Endothelial cell of umbilical vein (primary cell): ENCODE results near the gene FMN1. TPM values are rescaled to one million over a fixed set of nuclear protein-coding genes. Genes with fewer than 3 reads are reported as not detected.

Experiments used
- BruUV-seq: library from RNA; stranded (reverse); fragments of 400-500 nt; replicated peaks from 2 replicates; lab custom pipeline; 2021; lab: Mats Ljungman, UMichigan
- CTCF ChIA-PET: fragments of 300-600, 350-600 bp; sonication (Branson Sonifier 250); formaldehyde crosslinking; loops from one replicate; lab custom pipeline; 2021; ENCODE audit warnings: antibody characterized with exemption, inconsistent platforms; lab: Charles Lee
- POLR2A ChIA-PET: fragments of 300-600, 350-600 bp; sonication (Branson Sonifier 250); formaldehyde crosslinking; loops from one replicate; lab custom pipeline; 2021; ENCODE audit warnings: antibody characterized with exemption, inconsistent platforms; lab: Charles Lee
- DNase-seq: peaks from one replicate; pipeline ENCODE4 v3.0.0-alpha.2; 2011; ENCODE audit warnings: low read depth, low spot score
- FAIRE-seq: peaks from 2 replicates; lab custom pipeline; 2011; peaks lifted over from hg19 to GRCh38; lab: Jason Lieb, UNC
- H2AFZ ChIP-seq: 2 replicates; pipeline ENCODE4 v1.6.0; 2012; ENCODE audit warnings: low read depth, low read length, control low read depth, inconsistent platforms
- H3K27ac ChIP-seq: 2 replicates; pipeline ENCODE4 v1.5.1; 2011; ENCODE audit warnings: low read depth, mild to moderate bottlenecking, control low read depth, low read length, moderate library complexity; ENCODE audit not compliant: insufficient read depth
- H3K27me3 ChIP-seq, 2 experiments: 2 replicates each; pipeline versions ENCODE4 v1.6.0 to v1.6.1; 2011; ENCODE audit warnings: low read length in 2 of 2, mixed read lengths in 1 of 2; ENCODE audit not compliant: control insufficient read depth in 2 of 2, insufficient read depth in 2 of 2
- H3K36me3 ChIP-seq, 2 experiments: 2 replicates in 1 of 2; 3 replicates in 1 of 2; pipeline ENCODE4 v1.5.1; 2011; ENCODE audit warnings: low read length in 2 of 2, mild to moderate bottlenecking in 1 of 2, moderate library complexity in 1 of 2; ENCODE audit not compliant: control insufficient read depth in 2 of 2, insufficient read depth in 2 of 2; ENCODE audit errors: extremely low read depth in 1 of 2
- H3K4me1 ChIP-seq: 3 replicates; pipeline ENCODE4 v1.5.1; 2011; ENCODE audit warnings: mild to moderate bottlenecking, low read length; ENCODE audit not compliant: control insufficient read depth, insufficient read depth; ENCODE audit errors: extremely low read depth
- H3K4me2 ChIP-seq: 2 replicates; pipeline ENCODE4 v1.6.1; 2011; ENCODE audit warnings: low read length, control low read depth, mixed read lengths; ENCODE audit not compliant: insufficient read depth
- H3K4me3 ChIP-seq, 3 experiments: fragments of 200-600 bp in 1 of 3; sonication (generic), shearing (Covaris generic) in 1 of 3; replicated peaks in 1 of 3; 2 replicates each; pipeline ENCODE4 v1.5.1; 2011 to 2016; ENCODE audit warnings: control low read depth in 3 of 3, low read length in 3 of 3, mild to moderate bottlenecking in 2 of 3, inconsistent platforms in 1 of 3, low read depth in 1 of 3, moderate library complexity in 1 of 3; ENCODE audit not compliant: insufficient read depth in 1 of 3
- H3K79me2 ChIP-seq: 2 replicates; pipeline ENCODE4 v1.6.0; 2012; ENCODE audit warnings: low read length, inconsistent platforms; ENCODE audit not compliant: control insufficient read depth, insufficient read depth
- H3K9ac ChIP-seq: replicated peaks from 2 replicates; pipeline ENCODE3; 2011; ENCODE audit warnings: low read length, control low read depth; ENCODE audit not compliant: insufficient read depth; ENCODE audit errors: extremely low read depth
- H3K9me1 ChIP-seq: replicated peaks from 3 replicates; pipeline ENCODE4 v1.6.0; 2011; ENCODE audit warnings: mild to moderate bottlenecking, low read length; ENCODE audit not compliant: control insufficient read depth, insufficient read depth; ENCODE audit errors: extremely low read depth
- H3K9me3 ChIP-seq: replicated peaks from 2 replicates; pipeline ENCODE4 v1.5.1; 2012; ENCODE audit warnings: low read length, inconsistent platforms; ENCODE audit not compliant: control insufficient read depth, insufficient read depth
- H4K20me1 ChIP-seq: replicated peaks from 2 replicates; pipeline ENCODE3; 2011; ENCODE audit warnings: mild to moderate bottlenecking, low read length; ENCODE audit not compliant: control insufficient read depth, insufficient read depth; ENCODE audit errors: extremely low read depth
- CTCF ChIP-seq, 2 donors: IDR thresholded peaks; 1 replicate in 1 of 2; 2 replicates in 1 of 2; pipeline ENCODE4 v1.5.1; 2011; ENCODE audit warnings: low read length in 2 of 2, mild to moderate bottlenecking in 2 of 2, moderate library complexity in 2 of 2, control low read depth in 1 of 2, inconsistent platforms in 1 of 2, low read depth in 1 of 2; ENCODE audit not compliant: insufficient read depth in 1 of 2; ENCODE audit errors: extremely low read depth in 1 of 2
- FOS ChIP-seq: IDR thresholded peaks from 2 replicates; pipeline ENCODE4 v1.6.1; 2011; ENCODE audit warnings: mild to moderate bottlenecking, low read length, moderate library complexity, borderline replicate concordance; ENCODE audit not compliant: insufficient read depth
- GATA2 ChIP-seq: IDR thresholded peaks from 2 replicates; pipeline ENCODE4 v1.7.0; 2011; ENCODE audit warnings: low read depth, mild to moderate bottlenecking, moderate library complexity, mixed read lengths, low read length; ENCODE audit not compliant: insufficient read length, insufficient read depth
- MAX ChIP-seq: IDR thresholded peaks from 2 replicates; pipeline ENCODE4 v1.6.1; 2011; ENCODE audit not compliant: insufficient read depth, insufficient read length
- MYC ChIP-seq: IDR thresholded peaks from one replicate; pipeline ENCODE4 v1.6.1; 2011; ENCODE audit warnings: mild to moderate bottlenecking, low read depth, low read length
- POLR2A ChIP-seq: IDR thresholded peaks from 2 replicates; pipeline ENCODE4 v1.6.1; 2012; ENCODE audit warnings: low read depth, mild to moderate bottlenecking, control low read depth, low read length
- dilution Hi-C: fragments of 300-500 bp; cut with MboI; formaldehyde crosslinking; loops from one replicate; pipeline ENCODE4 v1.15.0; 2019; ENCODE audit warnings: low sequenced_read_pairs; ENCODE audit not compliant: extremely low pct_ligation_motif_present
- intact Hi-C: fragments of 100-400 bp; cut with micrococcal nuclease; formaldehyde crosslinking; loops from one replicate; pipeline ENCODE4 v1.10.0; 2022
- polyA plus RNA-seq, 4 experiments: library from polyadenylated mRNA; depleted of rRNA in 3 of 4; stranded (reverse) in 3 of 4; unstranded in 1 of 4; fragments of >200 nt; gene quantifications; 2 replicates each; pipeline versions ENCODE4 v1.2.1 to v1.2.3, GENCODE V29; 2011 to 2012; ENCODE audit warnings: missing spikeins in 1 of 4
- total RNA-seq: library from RNA; stranded (reverse); gene quantifications from 2 replicates; pipeline ENCODE4 v1.2.3, GENCODE V29; 2021

Gene FMN1
- total and polyA plus RNA-seq, 2 donors (not counting 3 experiments of a cell fraction or from before 2014, with no cell fraction given), result 0.01 to 0.29 TPM

- no peaks in the 10 kb centered on the region for H4K20me1 ChIP-seq
- no peak for DNase-seq
- H3K27me3 ChIP-seq, result no peaks in the 10 kb centered on the region
- H3K9ac ChIP-seq, result no peak overlapping the region
- no peak overlapping the region for H2AFZ ChIP-seq
- no peaks in the 10 kb centered on the region for H3K4me1 ChIP-seq
- no peak for TF ChIP-seq MYC
- no peak for TF ChIP-seq POLR2A
- no peak for TF ChIP-seq GATA2
- TF ChIP-seq FOS, result no peak
- no peak for TF ChIP-seq CTCF (IDR thresholded peaks at IDR 0.05; ENCODE audit: extremely low read depth in 1 of 2, insufficient read depth in 1 of 2, low read depth in 1 of 2, low read length in 2 of 2)
- no peak for TF ChIP-seq MAX
- ChIA-PET POLR2A (no interaction called here), CTCF (interaction anchor here (1.1 to 17.6 kb wide), 2 partner anchors 13 to 42 kb away, joined by 3 to 497 read pairs; no protein-coding TSS in a partner anchor)
- H3K9me3 ChIP-seq, result no peaks in the 10 kb centered on the region
- no peak overlapping the region for H3K4me3 ChIP-seq
- H3K4me2 ChIP-seq, result no peak overlapping the region
- no peak overlapping the region for H3K27ac ChIP-seq
- no peak for FAIRE-seq
- dilution Hi-C loops (no loop called here), intact Hi-C loops (no loop called here)
- no TSS peak for BruUV-seq
- no peaks in the 10 kb centered on the region for H3K79me2 ChIP-seq
- no peaks in the 10 kb centered on the region for H3K9me1 ChIP-seq
- no peaks in the 10 kb centered on the region for H3K36me3 ChIP-seq
These were observed 102.4 kb downstream of the FMN1 start for GRCh38 chr15:33091983-33092693.
